ENCODE data around the gene PDE1A.

- TF ChIP-seq POLR2A (IDR thresholded peaks at IDR 0.05): no peak
- TF ChIP-seq CTCF (IDR thresholded peaks at IDR 0.05): no peak
- TF ChIP-seq POLR2AphosphoS5 (IDR thresholded peaks at IDR 0.05): no peak
These were observed 329.2 kb downstream of the PDE1A start for GRCh38 chr2:182097571-182098164.

Data from prostate gland (tissue), 2 donors.